ENCODE results near the gene ISM1. TPM values are rescaled to one million over a fixed set of nuclear protein-coding genes. Genes with fewer than 3 reads are reported as not detected.
A peak's percentile ranks its signal among the peaks of the same experiment; 100 is the strongest.

ISM1 gene
- polyA plus RNA-seq, 1 donor from 2014 or later, result not detected

GRCh38 chr20:13219327-13220193 lies 1.5 kb upstream of the ISM1 start:
- H3K4me3 ChIP-seq (ENCODE audit: low read length), result peak overlapping the region; percentile 83
- no peaks in the 10 kb centered on the region for H3F3A ChIP-seq (ENCODE audit: insufficient read depth, low read length, poor library complexity, severe bottlenecking)
- no peak overlapping the region for H3K9ac ChIP-seq (ENCODE audit: low read length)
- no peaks in the 10 kb centered on the region for H3K79me2 ChIP-seq (replicated peaks; ENCODE audit: insufficient read depth, low read length)
- no peaks in the 10 kb centered on the region for H4K20me1 ChIP-seq (ENCODE audit: insufficient read depth)
- no peaks in the 10 kb centered on the region for H3K36me3 ChIP-seq (ENCODE audit: insufficient read depth, low read length)
- no peaks in the 10 kb centered on the region for H3K9me2 ChIP-seq (ENCODE audit: insufficient read depth, low read length)
- TF ChIP-seq RAD21 (conservative IDR thresholded peaks at IDR 0.05) (no peak), CTCF (IDR thresholded peaks at IDR 0.05; ENCODE audit: poor library complexity, severe bottlenecking) (no peak), EP300 (conservative IDR thresholded peaks at IDR 0.05; ENCODE audit: poor library complexity, severe bottlenecking) (no peak), REST (IDR thresholded peaks at IDR 0.05; ENCODE audit: borderline replicate concordance) (no peak), EZH2 (IDR thresholded peaks at IDR 0.05; ENCODE audit: borderline replicate concordance, insufficient read depth, low read length, poor library complexity, severe bottlenecking) (peak; percentile 41), POLR2AphosphoS5 (IDR thresholded peaks at IDR 0.05) (peak; percentile 50), SMC3 (conservative IDR thresholded peaks at IDR 0.05; ENCODE audit: poor library complexity) (no peak), TAF1 (IDR thresholded peaks at IDR 0.05; ENCODE audit: low read depth) (no peak), MXI1 (conservative IDR thresholded peaks at IDR 0.05; ENCODE audit: poor library complexity, severe bottlenecking) (no peak)
- no peak overlapping the region for H3K27ac ChIP-seq (ENCODE audit: low read length)
- H3K27me3 ChIP-seq (ENCODE audit: insufficient read depth, low read depth, low read length), result peaks cover 82% of the 10 kb centered on the region
- no peak overlapping the region for H3K4me2 ChIP-seq (ENCODE audit: low read length)
- no peaks in the 10 kb centered on the region for H3K9me3 ChIP-seq (ENCODE audit: low read length)
- no peak overlapping the region for H2AFZ ChIP-seq (ENCODE audit: low read depth, low read length)

- Histone ChIP-seq H4K20me1 (ENCODE audit: insufficient read depth) (no peaks in the 10 kb centered on the region), H3K4me2 (ENCODE audit: low read length) (peak overlapping the region; percentile 39), H3K27me3 (ENCODE audit: insufficient read depth, low read depth, low read length) (peaks cover 75% of the 10 kb centered on the region), H3K36me3 (ENCODE audit: insufficient read depth, low read length) (no peaks in the 10 kb centered on the region), H3K9ac (ENCODE audit: low read length) (peak overlapping the region; percentile 38), H3K27ac (ENCODE audit: low read length) (no peak overlapping the region), H3K9me3 (ENCODE audit: low read length) (no peaks in the 10 kb centered on the region), H3K4me3 (ENCODE audit: low read length) (peak overlapping the region; percentile 83), H3K79me2 (replicated peaks; ENCODE audit: insufficient read depth, low read length) (no peaks in the 10 kb centered on the region), H2AFZ (ENCODE audit: low read depth, low read length) (peak overlapping the region; percentile 14), H3K9me2 (ENCODE audit: insufficient read depth, low read length) (no peaks in the 10 kb centered on the region), H3F3A (ENCODE audit: insufficient read depth, low read length, poor library complexity, severe bottlenecking) (no peaks in the 10 kb centered on the region)
- TF ChIP-seq TAF1 (IDR thresholded peaks at IDR 0.05; ENCODE audit: low read depth) (no peak), EZH2 (IDR thresholded peaks at IDR 0.05; ENCODE audit: borderline replicate concordance, insufficient read depth, low read length, poor library complexity, severe bottlenecking) (peak; percentile 63)
These were observed 725 bp upstream of the ISM1 start for GRCh38 chr20:13220194-13220903.

All from neural cell (in vitro differentiated cells).